ENCODE data around the gene DUSP28. TPM values are rescaled to one million over a fixed set of nuclear protein-coding genes. Genes with fewer than 3 reads are reported as not detected.
A peak's percentile ranks its signal among the peaks of the same experiment; 100 is the strongest.

Gene DUSP28
- total RNA-seq, 1 donor from 2014 or later = 54.0 TPM

- DNase-seq (ENCODE audit: low read depth) = no peak
Observed at GRCh38 chr2:240572141-240573031, 12.2 kb downstream of the DUSP28 start.

GRCh38 chr2:240573071-240573515 is 12.9 kb downstream of the DUSP28 start:
- DNase-seq (ENCODE audit: low read depth) = no peak

GRCh38 chr2:240573516-240574385 is 13.6 kb downstream of the DUSP28 start:
- DNase-seq (ENCODE audit: low read depth) = no peak

GRCh38 chr2:240574386-240575100 is 14.4 kb downstream of the DUSP28 start:
- no peak for DNase-seq (ENCODE audit: low read depth)

GRCh38 chr2:240575101-240575965 is 15.2 kb downstream of the DUSP28 start:
- DNase-seq (ENCODE audit: low read depth) = no peak

- DNase-seq (ENCODE audit: low read depth) = no peak
Observed at GRCh38 chr2:240576036-240576435, 15.9 kb downstream of the DUSP28 start.

- no peak for DNase-seq (ENCODE audit: low read depth)
Observed at GRCh38 chr2:240576436-240577205, 16.5 kb downstream of the DUSP28 start.

- no peak for DNase-seq (ENCODE audit: low read depth)
Observed at GRCh38 chr2:240577281-240578109, 17.3 kb downstream of the DUSP28 start.

GRCh38 chr2:240578110-240578450 is 17.9 kb downstream of the DUSP28 start:
- no peak for DNase-seq (ENCODE audit: low read depth)

- no peak for DNase-seq (ENCODE audit: low read depth)
Observed at GRCh38 chr2:240578488-240578887, 18.3 kb downstream of the DUSP28 start.

GRCh38 chr2:240579071-240579762 is 19.1 kb downstream of the DUSP28 start:
- DNase-seq (ENCODE audit: low read depth) = no peak

GRCh38 chr2:240579771-240580614 is 19.8 kb downstream of the DUSP28 start:
- DNase-seq (ENCODE audit: low read depth) = peak; percentile 92

GRCh38 chr2:240581811-240582210 is 21.7 kb downstream of the DUSP28 start:
- no peak for DNase-seq (ENCODE audit: low read depth)

GRCh38 chr2:240582781-240583180 is 22.6 kb downstream of the DUSP28 start:
- no peak for DNase-seq (ENCODE audit: low read depth)

GRCh38 chr2:240583774-240584173 is 23.6 kb downstream of the DUSP28 start:
- DNase-seq (ENCODE audit: low read depth) = no peak

GRCh38 chr2:240584486-240585031 is 24.4 kb downstream of the DUSP28 start:
- DNase-seq (ENCODE audit: low read depth) = peak; percentile 88

- DNase-seq (ENCODE audit: low read depth) = no peak
Observed at GRCh38 chr2:240585101-240585500, 24.9 kb downstream of the DUSP28 start.

Measured in myocyte (in vitro differentiated cells).